DMS153 (cell line): ENCODE measurements around the gene PRSS12.

Experiments used
- DNase-seq: peaks from one replicate; lab custom pipeline; 2025; lab: John Stamatoyannopoulos, UW

The PRSS12 gene

DNA sequence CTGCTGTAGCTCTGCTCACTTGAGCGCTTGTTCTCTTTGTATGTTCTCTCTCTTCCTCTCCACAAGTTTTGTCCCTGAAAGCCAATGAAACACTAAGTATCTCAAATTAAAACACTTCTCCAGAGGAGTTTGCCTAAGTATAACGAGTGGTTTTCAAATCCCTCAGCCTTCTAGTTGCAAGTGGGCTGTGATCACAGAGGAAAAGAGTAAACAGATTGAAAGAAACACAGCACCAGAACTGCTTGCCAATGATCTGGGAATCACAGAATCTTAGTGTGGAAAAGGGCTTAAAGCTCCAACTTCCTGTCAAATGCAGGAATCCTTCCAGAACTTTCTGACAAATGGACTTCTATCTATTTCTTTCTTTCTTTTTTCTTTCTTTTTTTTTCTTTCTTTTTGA lies 4.8 kb upstream of the PRSS12 start:
- DNase-seq, result no peak

DNA sequence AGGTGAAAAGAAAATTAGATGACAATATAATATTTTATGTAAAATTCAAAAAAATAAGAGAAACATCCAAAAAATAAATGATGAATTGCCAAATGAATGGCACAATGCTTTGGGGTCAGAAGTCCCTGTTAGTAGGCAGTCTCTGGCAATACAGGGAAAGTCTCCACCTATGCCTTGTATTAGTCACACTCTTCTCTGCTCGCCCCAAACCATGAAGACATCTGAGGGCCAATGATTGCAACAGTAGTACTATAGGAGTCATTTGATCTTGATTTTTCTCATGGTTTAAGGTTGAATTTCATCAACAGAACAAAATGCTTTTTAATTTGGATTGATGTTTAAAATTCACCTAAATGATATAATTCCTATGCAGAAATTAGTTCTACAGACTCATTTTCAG lies 3.9 kb upstream of the PRSS12 start:
- no peak for DNase-seq

GRCh38 chr4:118356111-118356510 lies 3.3 kb upstream of the PRSS12 start:
- no peak for DNase-seq

GRCh38 chr4:118354913-118355312 lies 2.1 kb upstream of the PRSS12 start:
- no peak for DNase-seq

DNA sequence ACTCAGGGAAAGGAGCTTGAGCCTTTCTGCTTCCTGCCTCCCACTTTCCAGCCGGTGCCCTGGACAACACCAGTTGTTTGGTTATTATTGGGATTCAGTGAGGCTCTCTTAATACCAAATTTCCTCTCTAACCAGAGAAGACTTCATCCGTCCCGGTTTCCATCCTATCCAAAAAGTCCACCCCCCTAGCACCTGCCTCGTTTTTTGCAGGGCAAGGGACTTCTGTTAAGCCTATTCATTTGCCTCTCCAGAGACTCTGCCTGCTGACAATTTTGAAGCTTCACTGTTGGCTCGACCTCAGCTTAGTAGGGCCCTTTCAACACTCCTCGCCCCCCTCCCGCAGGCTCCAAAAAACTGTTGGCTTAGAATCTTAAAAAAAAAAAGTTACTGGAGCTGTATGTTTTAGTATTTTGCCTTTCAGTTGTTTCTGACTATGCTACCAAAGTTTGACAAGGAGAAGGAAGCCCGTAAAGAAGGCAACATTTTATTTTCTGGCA lies 779 bp upstream of the PRSS12 start:
- no peak for DNase-seq

DNA sequence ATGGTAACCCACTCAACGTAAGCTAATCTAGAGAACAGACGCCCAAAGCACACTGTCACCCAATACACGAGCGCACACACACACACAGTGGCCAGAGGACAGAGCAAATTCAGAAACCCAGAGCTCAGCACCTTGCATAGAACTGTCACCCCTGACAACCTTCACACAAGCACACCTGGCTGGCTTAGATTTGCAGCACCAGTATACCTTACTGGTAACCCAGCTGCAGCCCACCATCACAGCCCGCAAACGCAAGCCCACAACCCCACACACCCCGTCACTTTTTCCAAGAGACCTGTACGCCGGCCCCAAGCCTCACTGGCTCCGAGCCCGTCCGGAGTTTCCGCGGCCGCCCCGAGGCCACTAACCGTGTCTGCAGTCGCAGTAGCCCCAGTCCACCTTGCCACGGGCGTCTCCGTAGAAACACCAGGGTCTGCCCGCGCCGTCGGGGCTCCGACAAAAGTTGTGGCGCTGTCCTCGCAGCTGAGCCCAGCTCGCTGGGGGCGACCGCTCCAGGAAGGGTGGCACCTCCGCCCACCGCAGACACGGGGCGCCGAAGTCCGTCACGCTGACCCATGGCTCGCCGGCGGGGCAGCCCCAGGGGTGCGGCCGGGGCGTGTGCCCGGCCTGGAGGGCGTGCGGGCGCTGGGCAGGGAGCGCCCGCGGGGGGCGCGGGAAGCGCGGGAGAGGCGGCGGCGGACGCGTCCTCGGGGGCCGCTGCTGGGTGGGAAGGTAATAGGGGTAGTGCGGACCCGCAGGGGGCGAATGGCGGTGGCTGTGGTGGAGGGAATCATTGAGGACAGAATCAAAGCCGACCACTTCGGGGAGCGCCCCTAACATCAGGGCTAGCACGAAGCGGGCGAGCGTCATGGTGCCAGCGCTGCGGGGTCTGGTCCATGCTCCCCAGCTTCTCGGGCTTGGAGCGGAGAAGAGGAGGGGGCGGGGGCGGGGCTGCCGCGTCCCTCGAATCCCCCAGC lies 664 bp downstream of the PRSS12 start:
- DNase-seq, result peak; percentile 33

- DNase-seq, result no peak
Observed at GRCh38 chr4:118350961-118351360, 1.8 kb downstream of the PRSS12 start.

DNA sequence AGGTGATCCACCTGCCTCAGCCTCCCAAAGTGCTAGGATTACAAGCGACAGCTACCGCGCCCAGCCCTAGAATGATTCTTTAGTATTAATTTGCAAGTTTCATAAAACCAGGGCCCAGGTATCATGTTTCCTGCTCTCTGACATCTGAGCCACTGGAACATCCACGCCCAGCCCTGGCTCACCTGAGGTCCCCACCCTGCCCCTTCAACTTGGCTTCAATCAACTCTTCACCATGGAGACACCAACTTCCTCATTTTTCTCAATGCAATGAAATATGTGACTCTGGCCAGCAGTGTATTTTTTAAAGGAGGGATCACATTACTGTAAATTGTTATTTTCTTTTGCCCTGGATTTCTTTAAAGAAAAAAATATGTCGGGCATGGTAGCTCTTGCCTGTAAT lies 3.9 kb downstream of the PRSS12 start:
- DNase-seq, result no peak

DNA sequence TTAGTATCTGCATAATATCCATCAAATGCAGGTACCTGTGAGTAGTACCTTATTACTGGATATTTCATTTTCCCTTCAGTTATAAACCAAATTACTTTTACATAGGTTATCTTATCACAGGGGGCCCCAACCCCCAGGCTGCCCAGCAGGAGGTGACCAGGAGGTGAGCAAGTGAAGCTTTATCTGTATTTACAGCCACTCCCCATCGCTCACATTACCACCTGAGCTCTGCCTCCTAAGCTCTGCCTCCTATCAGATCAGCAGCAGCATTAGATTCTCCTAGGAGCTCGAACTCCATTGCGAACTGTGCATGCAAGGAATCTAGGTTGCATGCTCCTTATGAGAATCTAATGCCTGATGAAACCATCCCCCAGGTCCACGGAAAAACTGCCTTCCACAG lies 6.3 kb downstream of the PRSS12 start:
- no peak for DNase-seq

DNA sequence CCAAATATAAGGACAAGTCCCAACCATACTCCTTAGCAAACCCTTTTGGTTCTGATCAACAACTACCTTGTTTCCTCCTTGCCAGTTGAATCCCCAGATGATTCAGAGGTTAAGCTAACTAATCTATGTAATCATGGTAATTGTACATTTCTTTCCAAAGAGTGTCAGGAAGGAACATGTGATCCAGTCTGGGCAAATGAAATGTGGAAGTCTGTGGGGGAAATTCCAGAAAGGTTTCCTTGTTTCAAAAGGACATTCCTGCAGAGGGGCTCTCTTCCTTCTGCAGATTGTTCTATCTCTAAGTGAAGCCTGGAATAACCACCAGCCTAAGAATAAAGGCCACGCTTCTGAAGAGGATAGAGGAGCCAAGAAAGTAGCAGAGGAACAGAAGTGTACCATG lies 7.0 kb downstream of the PRSS12 start:
- DNase-seq, result no peak

GRCh38 chr4:118344801-118345200 lies 8.0 kb downstream of the PRSS12 start:
- no peak for DNase-seq

- no peak for DNase-seq
Observed at GRCh38 chr4:118343501-118343900, 9.3 kb downstream of the PRSS12 start.

DNA sequence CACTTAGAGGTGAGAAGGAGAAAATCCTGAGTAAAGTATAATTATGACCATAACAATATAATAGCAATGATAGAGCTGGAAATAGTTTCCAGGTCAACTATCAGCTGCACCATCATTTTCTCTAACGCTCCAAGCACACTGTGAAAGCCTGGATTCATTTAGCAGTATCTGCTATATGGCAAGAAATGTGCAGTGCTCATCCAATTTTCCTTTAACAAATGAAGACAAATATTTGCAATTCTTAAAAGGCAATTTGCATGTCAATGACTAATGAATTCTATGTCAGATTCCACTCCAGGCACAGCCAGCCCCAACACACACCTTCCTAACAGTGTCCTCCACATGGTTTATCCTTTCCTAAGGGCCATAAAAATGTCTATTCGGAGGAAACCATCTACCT lies 12.7 kb downstream of the PRSS12 start:
- DNase-seq, result no peak

DNA sequence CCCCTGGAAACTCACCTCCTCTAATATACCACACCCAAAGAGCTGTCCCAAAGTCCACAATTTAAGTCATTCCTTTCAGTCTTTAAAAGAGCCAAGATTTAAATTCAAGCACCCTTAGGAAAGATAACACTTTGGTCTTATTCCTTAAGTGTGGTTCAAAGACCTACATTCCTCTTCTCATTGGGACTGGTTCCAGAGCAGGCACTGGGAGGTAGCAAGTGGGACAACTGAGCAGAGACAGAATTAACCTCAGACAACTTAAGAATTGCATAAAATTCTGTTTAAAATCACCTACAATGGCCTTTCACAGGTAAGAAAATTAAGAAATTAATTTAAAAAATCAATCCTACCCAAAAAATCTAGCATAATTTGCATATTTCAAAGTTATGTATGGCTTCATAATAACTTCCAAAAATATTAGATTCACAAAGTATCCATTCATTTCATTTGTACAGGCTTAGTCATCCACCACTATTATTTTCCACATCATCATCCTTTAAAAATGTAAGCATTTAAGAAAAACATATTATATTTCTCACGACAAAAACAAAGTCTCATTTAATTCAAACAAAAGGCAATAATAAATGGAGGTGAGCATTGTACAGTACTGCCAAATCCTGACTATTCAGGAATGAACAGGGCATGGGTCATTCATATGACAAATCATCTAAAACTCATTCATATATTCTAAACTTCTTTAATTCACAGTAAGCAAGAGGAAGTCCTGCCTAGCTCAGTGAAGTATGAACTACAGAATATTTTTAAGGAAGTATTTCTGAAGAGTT lies 13.6 kb downstream of the PRSS12 start:
- no peak for DNase-seq

DNA sequence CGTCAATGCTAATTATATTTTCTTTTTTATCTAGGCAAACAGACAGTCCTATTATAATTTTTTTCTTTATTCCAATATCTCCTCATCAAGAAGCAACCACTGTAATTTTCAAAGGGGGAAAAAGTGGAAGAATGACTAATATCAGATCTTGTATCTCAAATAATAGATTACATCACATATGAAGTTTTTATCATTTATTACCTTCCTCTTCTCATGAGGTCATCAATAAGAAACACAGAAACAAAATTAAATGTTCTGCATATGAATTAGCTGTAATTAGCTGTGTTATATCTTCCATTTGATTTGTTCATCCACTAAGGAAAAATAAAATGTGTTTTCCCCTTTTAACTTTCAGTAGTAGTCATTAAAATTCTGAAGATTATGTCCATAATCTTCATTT lies 14.3 kb downstream of the PRSS12 start:
- DNase-seq, result no peak

DNA sequence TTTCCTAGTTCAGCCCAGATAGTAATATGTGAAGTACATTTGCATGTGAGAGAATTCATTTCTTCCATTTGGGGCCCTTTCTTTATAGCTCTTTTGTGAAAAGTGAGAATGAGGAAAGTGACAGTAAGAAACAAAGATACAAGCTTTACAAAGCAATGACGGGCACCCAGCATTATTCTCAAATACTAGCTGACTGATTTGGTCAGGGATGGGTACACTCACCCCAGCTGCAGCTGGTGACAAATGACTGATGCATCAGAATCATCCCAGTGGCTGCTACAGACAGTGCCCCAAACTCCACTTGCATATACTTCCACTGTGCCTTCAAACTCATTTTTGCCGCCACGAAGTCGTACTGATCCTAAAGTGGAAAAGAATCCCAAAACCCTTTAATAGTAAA lies 14.8 kb downstream of the PRSS12 start:
- DNase-seq, result no peak

- DNase-seq, result no peak
Observed at GRCh38 chr4:118335774-118336173, 17.0 kb downstream of the PRSS12 start.

- no peak for DNase-seq
Observed at GRCh38 chr4:118335324-118335723, 17.5 kb downstream of the PRSS12 start.

DNA sequence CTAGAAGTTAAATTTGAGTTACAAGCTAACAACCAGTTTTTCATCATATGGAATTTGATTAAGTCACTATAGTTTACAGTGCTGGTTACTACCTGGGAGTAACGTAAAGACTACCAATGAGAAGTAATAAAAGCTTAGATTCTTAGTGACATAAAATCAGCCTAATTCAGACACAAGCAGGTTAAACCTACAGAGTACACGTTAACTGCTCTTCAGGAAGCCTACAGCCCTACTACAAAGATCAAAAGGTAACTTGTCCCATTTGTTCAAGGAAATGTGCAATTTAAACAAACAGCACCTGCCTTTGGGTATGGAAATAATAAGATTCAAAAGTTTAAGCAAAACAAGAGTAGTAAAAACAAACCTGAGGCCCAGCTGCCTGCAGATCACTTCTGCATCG lies 21.5 kb downstream of the PRSS12 start:
- DNase-seq, result no peak

GRCh38 chr4:118329849-118330248 lies 23.0 kb downstream of the PRSS12 start:
- no peak for DNase-seq

DNA sequence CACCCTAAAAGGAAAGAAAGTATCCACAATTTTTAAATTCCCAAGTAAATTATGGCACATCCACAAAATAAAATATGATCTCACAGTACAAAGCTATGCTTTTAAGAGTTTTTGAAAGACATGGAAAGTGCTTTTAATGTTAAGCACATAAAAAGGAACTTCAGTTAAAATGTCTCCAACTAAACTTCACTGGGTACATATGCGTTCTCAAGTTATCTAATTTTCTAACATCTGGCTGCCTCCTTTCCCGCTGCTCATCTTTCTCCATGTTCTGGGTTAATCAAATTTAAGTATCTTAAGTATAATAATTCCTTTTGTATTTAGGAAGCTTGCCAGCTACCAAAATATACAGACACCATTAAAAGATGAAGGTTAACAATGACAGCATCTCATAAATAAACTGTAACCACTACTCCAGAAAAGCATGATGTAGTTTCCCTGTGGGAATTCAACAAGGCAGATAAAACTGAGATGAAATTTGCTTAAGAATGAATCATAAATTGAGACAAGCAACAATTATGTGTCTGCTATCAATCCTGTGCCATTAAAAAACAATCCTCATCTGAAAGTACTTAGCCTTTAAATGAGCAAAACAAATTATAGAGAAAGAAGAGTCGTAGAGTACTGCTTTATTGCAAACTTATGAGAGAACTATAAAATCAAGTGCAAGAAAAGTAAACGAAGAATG lies 25.1 kb downstream of the PRSS12 start:
- DNase-seq, result no peak

DNA sequence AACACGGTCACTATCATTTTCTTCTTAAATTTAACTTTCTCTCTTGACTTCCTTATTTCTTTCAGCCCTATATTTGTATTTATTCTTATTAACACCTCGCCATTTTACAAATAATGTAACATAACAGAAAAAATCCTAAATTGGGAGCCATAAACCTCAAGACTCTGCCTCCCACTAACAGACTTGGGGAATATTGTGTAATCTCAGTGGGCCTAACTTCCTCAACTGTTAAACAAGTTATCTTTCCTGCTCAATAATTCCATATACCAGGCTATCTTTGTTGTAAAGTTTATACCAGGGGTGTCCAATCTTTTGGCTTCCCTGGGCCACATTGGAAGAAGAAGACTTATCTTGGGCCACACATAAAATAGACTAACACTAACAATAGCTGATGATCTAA lies 26.2 kb downstream of the PRSS12 start:
- DNase-seq, result no peak
